OCI-LY1 (cell line): ENCODE measurements around the gene PERP.

ENCODE experiments used
- CTCF ChIP-seq: fragments of 200-600 bp; sonication (generic), shearing (Covaris generic); IDR thresholded peaks from 2 replicates; pipeline ENCODE4 v1.5.1; 2017; ENCODE audit warnings: mild to moderate bottlenecking, antibody characterized with exemption, low read length, moderate library complexity, mixed read lengths
- EZH2 ChIP-seq: fragments of 200-600 bp; sonication (generic), shearing (Covaris generic); IDR thresholded peaks from 2 replicates; pipeline ENCODE4 v1.8.0; 2017; ENCODE audit warnings: borderline replicate concordance, mixed run types, mild to moderate bottlenecking, antibody characterized with exemption, low read length, moderate library complexity, mixed read lengths

DNA sequence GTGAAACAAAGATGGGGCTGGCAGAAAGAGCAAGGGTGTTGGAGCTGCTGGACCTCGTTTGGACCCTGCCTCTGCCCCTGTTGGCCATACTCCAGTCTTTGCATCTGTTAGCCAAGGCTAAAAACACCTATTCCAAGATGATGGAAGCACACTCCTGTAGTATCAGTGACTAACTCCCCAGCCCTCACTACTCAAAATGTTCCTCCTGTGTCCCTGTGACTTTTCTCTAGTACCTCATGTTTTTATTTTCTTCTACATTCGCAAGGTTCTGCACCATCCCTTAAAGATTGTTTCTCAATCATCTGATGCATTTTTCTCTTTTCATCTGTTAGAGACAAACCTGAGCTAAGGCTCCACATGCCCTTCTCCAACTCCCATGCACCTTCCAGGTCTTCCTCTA is 8.9 kb downstream of the PERP start:
- TF ChIP-seq CTCF (no peak), EZH2 (no peak)
